ENCODE results near the gene NBDY.
"Not testable (repeated sequence)": the region's sequence is repeated elsewhere in the genome, so short reads cannot be mapped to it uniquely, and the experiment has no call there.

Gene NBDY

GRCh38 chrX:56802428-56802827 lies 73.4 kb downstream of the NBDY start:
- no peak for DNase-seq (ENCODE audit: low spot score)

GRCh38 chrX:56802921-56803849 lies 74.1 kb downstream of the NBDY start:
- peak; percentile 81 for DNase-seq (ENCODE audit: low spot score)

- no peak for DNase-seq (ENCODE audit: low spot score)
These were observed 75.0 kb downstream of the NBDY start for GRCh38 chrX:56803850-56804681.

- DNase-seq (ENCODE audit: low spot score), result no peak
These were observed 75.8 kb downstream of the NBDY start for GRCh38 chrX:56804867-56805266.

- DNase-seq (ENCODE audit: low spot score), result no peak
These were observed 76.4 kb downstream of the NBDY start for GRCh38 chrX:56805399-56805798.

GRCh38 chrX:56806176-56806575 lies 77.1 kb downstream of the NBDY start:
- DNase-seq (ENCODE audit: low spot score), result not testable (repeated sequence)

- DNase-seq (ENCODE audit: low spot score), result no peak
These were observed 82.6 kb downstream of the NBDY start for GRCh38 chrX:56811599-56811998.

- DNase-seq (ENCODE audit: low spot score), result no peak
These were observed 83.6 kb downstream of the NBDY start for GRCh38 chrX:56812515-56813105.

GRCh38 chrX:56813318-56813837 lies 84.3 kb downstream of the NBDY start:
- DNase-seq (ENCODE audit: low spot score), result no peak

GRCh38 chrX:56817179-56817578 lies 88.1 kb downstream of the NBDY start:
- DNase-seq (ENCODE audit: low spot score), result no peak

- no peak for DNase-seq (ENCODE audit: low spot score)
These were observed 97.0 kb downstream of the NBDY start for GRCh38 chrX:56826020-56826419.

- no peak for DNase-seq (ENCODE audit: low spot score)
These were observed 104.6 kb downstream of the NBDY start for GRCh38 chrX:56833626-56834025.

- DNase-seq (ENCODE audit: low spot score), result no peak
These were observed 124.4 kb downstream of the NBDY start for GRCh38 chrX:56853436-56853835.

- DNase-seq (ENCODE audit: low spot score), result no peak
These were observed 128.0 kb downstream of the NBDY start for GRCh38 chrX:56857042-56857441.

GRCh38 chrX:56860888-56861287 lies 131.8 kb downstream of the NBDY start:
- DNase-seq (ENCODE audit: low spot score), result no peak
